PC-9 (cell line): ENCODE results near the gene IMMP2L. TPM values are rescaled to one million over a fixed set of nuclear protein-coding genes. Genes with fewer than 3 reads are reported as not detected.

Experiments
- BruUV-seq: library from RNA; stranded (reverse); fragments of 400-500 nt; replicated peaks from 2 replicates; lab custom pipeline; 2021; lab: Mats Ljungman, UMichigan
- CTCF ChIA-PET: fragments of 300-600 bp; sonication (Branson Sonifier 250); formaldehyde crosslinking; loops from one replicate; lab custom pipeline; 2022; ENCODE audit warnings: antibody characterized with exemption; lab: Charles Lee
- POLR2A ChIA-PET: fragments of 300-600 bp; sonication (Branson Sonifier 250); formaldehyde crosslinking; loops from one replicate; lab custom pipeline; 2022; ENCODE audit warnings: antibody characterized with exemption; ENCODE audit not compliant: unreplicated experiment; lab: Charles Lee
- DNase-seq, 2 experiments: peaks; one replicate each; pipeline versions ENCODE4 v3.0.0 to v3.0.0-alpha.2; 2015 to 2022; ENCODE audit warnings: mixed read lengths in 1 of 2
- H2AFZ ChIP-seq: fragments of 200-600 bp; sonication (generic); 2 replicates; pipeline ENCODE4 v1.8.1; 2017; ENCODE audit warnings: antibody characterized with exemption
- H3F3A ChIP-seq: fragments of 200-600 bp; sonication (generic); 2 replicates; pipeline ENCODE4 v1.8.1; 2017; ENCODE audit warnings: antibody characterized with exemption, mild to moderate bottlenecking, low read depth; ENCODE audit not compliant: insufficient read depth
- H3K27ac ChIP-seq: fragments of 200-600 bp; sonication (generic); 2 replicates; pipeline ENCODE4 v1.6.1; 2016; ENCODE audit warnings: mixed run types
- H3K27me3 ChIP-seq: fragments of 200-600 bp; sonication (generic); 2 replicates; pipeline ENCODE4 v1.6.1; 2016; ENCODE audit warnings: low read depth, mixed run types; ENCODE audit not compliant: insufficient read depth
- H3K36me3 ChIP-seq: fragments of 200-600 bp; sonication (generic); 2 replicates; pipeline ENCODE4 v1.6.1; 2016; ENCODE audit warnings: low read depth, mixed run types
- H3K4me1 ChIP-seq: fragments of 200-600 bp; sonication (generic); replicated peaks from 2 replicates; pipeline ENCODE4 v1.6.1; 2016; ENCODE audit warnings: mixed run types; ENCODE audit not compliant: insufficient read depth
- H3K4me2 ChIP-seq: fragments of 200-600 bp; sonication (generic); 2 replicates; pipeline ENCODE4 v1.6.1; 2017; ENCODE audit warnings: mixed run types
- H3K4me3 ChIP-seq: fragments of 200-600 bp; sonication (generic); 2 replicates; pipeline ENCODE4 v1.6.1; 2016; ENCODE audit warnings: mixed run types
- H3K79me2 ChIP-seq: fragments of 200-600 bp; sonication (generic); 2 replicates; pipeline ENCODE4 v1.6.1; 2017; ENCODE audit warnings: low read depth, mixed run types
- H3K9me2 ChIP-seq: fragments of 200-600 bp; sonication (generic); 2 replicates; pipeline ENCODE4 v1.8.1; 2017; ENCODE audit warnings: mild to moderate bottlenecking; ENCODE audit not compliant: insufficient read depth
- H3K9me3 ChIP-seq: fragments of 200-600 bp; sonication (generic); 2 replicates; pipeline ENCODE4 v1.8.1; 2016; ENCODE audit warnings: low read depth; ENCODE audit not compliant: insufficient read depth
- H4K20me1 ChIP-seq: fragments of 200-600 bp; sonication (generic); 2 replicates; pipeline ENCODE4 v1.8.1; 2017; ENCODE audit not compliant: insufficient read depth
- CTCF ChIP-seq: fragments of 200-600 bp; sonication (generic); conservative IDR thresholded peaks from 2 replicates; pipeline ENCODE4 v1.6.1; 2017; ENCODE audit warnings: mixed run types, antibody characterized with exemption, mild to moderate bottlenecking, moderate library complexity
- EZH2 ChIP-seq: fragments of 200-600 bp; sonication (generic); IDR thresholded peaks from 2 replicates; pipeline ENCODE4 v1.8.0; 2017; ENCODE audit warnings: antibody characterized with exemption, low read depth
- intact Hi-C: fragments of 100-400 bp; cut with micrococcal nuclease; formaldehyde crosslinking; loops from one replicate; pipeline ENCODE4 v1.10.0; 2022; ENCODE audit not compliant: unreplicated experiment
- total RNA-seq: library from RNA; stranded (reverse); gene quantifications from 2 replicates; pipeline ENCODE4 v1.2.3, GENCODE V29; 2021

The IMMP2L gene
- total RNA-seq, 1 experiment from 2014 or later, result 40.5 TPM

GRCh38 chr7:111092406-111093236 lies 469.7 kb downstream of the IMMP2L start:
- H2AFZ ChIP-seq, result no peak overlapping the region
- no peaks in the 10 kb centered on the region for H3F3A ChIP-seq
- BruUV-seq, result no TSS peak
- H3K9me3 ChIP-seq, result no peaks in the 10 kb centered on the region
- H3K36me3 ChIP-seq, result no peaks in the 10 kb centered on the region
- H3K4me1 ChIP-seq, result no peaks in the 10 kb centered on the region
- H3K27ac ChIP-seq, result no peak overlapping the region
- ChIA-PET POLR2A (no interaction called here), CTCF (no interaction called here)
- no peak for DNase-seq
- intact Hi-C loops, result loop anchor here (5.0 to 10.0 kb wide), 2 partner anchors 645 to 1248 kb away; no protein-coding TSS in a partner anchor
- no peaks in the 10 kb centered on the region for H4K20me1 ChIP-seq
- no peaks in the 10 kb centered on the region for H3K9me2 ChIP-seq
- no peaks in the 10 kb centered on the region for H3K27me3 ChIP-seq
- no peak overlapping the region for H3K4me2 ChIP-seq
- no peak for TF ChIP-seq CTCF
- no peak for TF ChIP-seq EZH2
- no peak overlapping the region for H3K4me3 ChIP-seq
- H3K79me2 ChIP-seq, result no peaks in the 10 kb centered on the region

- CTCF ChIA-PET, result no interaction called here
- no TSS peak for BruUV-seq
- no peak overlapping the region for H2AFZ ChIP-seq
These were observed 470.5 kb downstream of the IMMP2L start for GRCh38 chr7:111091593-111092358.

More at GRCh38 chr7:111091593-111092358, 470.5 kb downstream of the IMMP2L start:
- H4K20me1 ChIP-seq, result no peaks in the 10 kb centered on the region
- no peaks in the 10 kb centered on the region for H3K79me2 ChIP-seq
- H3K27me3 ChIP-seq, result no peaks in the 10 kb centered on the region
- no peak for DNase-seq
- no peaks in the 10 kb centered on the region for H3K36me3 ChIP-seq
- H3K27ac ChIP-seq, result no peak overlapping the region
- no peaks in the 10 kb centered on the region for H3F3A ChIP-seq
- POLR2A ChIA-PET, result no interaction called here
- H3K4me3 ChIP-seq, result no peak overlapping the region
- intact Hi-C loops, result loop anchor here (2.0 to 10.0 kb wide), 3 partner anchors 391 to 1247 kb away; no protein-coding TSS in a partner anchor
- TF ChIP-seq CTCF (no peak), EZH2 (no peak)
- no peaks in the 10 kb centered on the region for H3K4me1 ChIP-seq
- H3K9me2 ChIP-seq, result no peaks in the 10 kb centered on the region
- H3K4me2 ChIP-seq, result no peak overlapping the region
- no peaks in the 10 kb centered on the region for H3K9me3 ChIP-seq
